T-cell (primary cell): ENCODE data around the gene RRBP1. TPM values are rescaled to one million over a fixed set of nuclear protein-coding genes. Genes with fewer than 3 reads are reported as not detected.

Source experiments
- ATAC-seq, 4 experiments: fragments of 200-7000 bp in 3 of 4; fragments of 150-1000 bp in 1 of 4; cut with Tn5 transposase; replicated peaks in 1 of 4; 1 replicate in 3 of 4; 2 replicates in 1 of 4; pipeline ENCODE4 v1.10.0; 2021; ENCODE audit warnings: moderate library complexity in 3 of 4, mild to moderate bottlenecking in 2 of 4, moderate number of reproducible peaks in 1 of 4
- CTCF ChIA-PET, 2 donors: fragments of 300-600 bp; sonication (Branson Sonifier 250); formaldehyde crosslinking; loops; one replicate each; lab custom pipeline; 2022; ENCODE audit warnings: antibody characterized with exemption in 2 of 2; lab: Charles Lee
- POLR2A ChIA-PET, 2 donors: fragments of 300-600 bp; sonication (Branson Sonifier 250); formaldehyde crosslinking; loops; one replicate each; lab custom pipeline; 2022; ENCODE audit warnings: antibody characterized with exemption in 2 of 2; lab: Charles Lee
- DNase-seq, 35 experiments: peaks; one replicate each; pipeline versions ENCODE4 v3.0.0 to v3.0.0-alpha.2; 2013 to 2023
- H3K27ac ChIP-seq: one replicate; pipeline ENCODE4 v1.5.1; 2013; ENCODE audit warnings: low read length
- H3K27me3 ChIP-seq, 2 experiments: replicated peaks in 1 of 2; 1 replicate in 1 of 2; 2 replicates in 1 of 2; pipeline versions ENCODE4 v1.6.1 to v1.7.0; 2013; ENCODE audit warnings: low read length in 1 of 2, mixed read lengths in 1 of 2; ENCODE audit not compliant: control insufficient read depth in 2 of 2, insufficient read depth in 2 of 2; ENCODE audit errors: extremely low read depth in 1 of 2
- H3K36me3 ChIP-seq, 2 donors: 1 replicate in 1 of 2; 2 replicates in 1 of 2; pipeline versions ENCODE4 v1.6.1 to v1.7.0; 2013; ENCODE audit warnings: low read length in 1 of 2; ENCODE audit not compliant: control insufficient read depth in 2 of 2, insufficient read depth in 1 of 2; ENCODE audit errors: extremely low read depth in 1 of 2
- H3K4me1 ChIP-seq, 2 experiments: 1 replicate in 1 of 2; 2 replicates in 1 of 2; pipeline versions ENCODE4 v1.6.1 to v1.7.0; 2013; ENCODE audit warnings: low read length in 2 of 2, mixed read lengths in 1 of 2; ENCODE audit not compliant: insufficient read depth in 2 of 2, control insufficient read depth in 1 of 2; ENCODE audit errors: extremely low read depth in 1 of 2
- H3K4me3 ChIP-seq, 2 donors: 1 replicate in 1 of 2; 2 replicates in 1 of 2; pipeline versions ENCODE4 v1.5.1 to v1.7.0; 2013; ENCODE audit warnings: mild to moderate bottlenecking in 2 of 2, low read length in 1 of 2, moderate library complexity in 1 of 2; ENCODE audit not compliant: control insufficient read depth in 1 of 2; ENCODE audit errors: extremely low read depth in 1 of 2
- H3K9me3 ChIP-seq: 2 replicates; pipeline ENCODE4 v1.7.0; 2013
- H3K27ac Mint-ChIP-seq, 2 donors: one replicate each; pipeline ENCODE4 v1.8.0; 2020 to 2021; ENCODE audit warnings: mild to moderate bottlenecking in 2 of 2, mixed read lengths in 2 of 2
- H3K27me3 Mint-ChIP-seq, 2 donors: one replicate each; pipeline ENCODE4 v1.8.0; 2021 to 2022; ENCODE audit warnings: mixed read lengths in 2 of 2
- H3K36me3 Mint-ChIP-seq: one replicate; pipeline ENCODE4 v1.8.0; 2021; ENCODE audit warnings: mixed read lengths
- H3K4me1 Mint-ChIP-seq, 3 donors: one replicate each; pipeline ENCODE4 v1.8.0; 2020 to 2022; ENCODE audit warnings: mixed read lengths in 3 of 3, mild to moderate bottlenecking in 1 of 3
- H3K4me3 Mint-ChIP-seq, 3 donors: one replicate each; pipeline ENCODE4 v1.8.0; 2020 to 2022; ENCODE audit warnings: mild to moderate bottlenecking in 3 of 3, mixed read lengths in 3 of 3, moderate library complexity in 3 of 3
- H3K9me3 Mint-ChIP-seq, 3 donors: one replicate each; pipeline ENCODE4 v1.8.0; 2020 to 2022; ENCODE audit warnings: mixed read lengths in 3 of 3
- WGBS: methylation state at CpG from one replicate; pipeline ENCODE4 v1.1.5; 2013; ENCODE audit warnings: missing lambda C conversion rate; ENCODE audit not compliant: insufficient coverage; 5-methylcytosine and 5-hydroxymethylcytosine counted together
- total RNA-seq, 35 experiments: library from RNA in 6 of 35; stranded (reverse) in 6 of 35; fragments of 120-200 nt in 1 of 35; gene quantifications; one replicate each; pipeline versions ENCODE4 v1.2.1 to v1.2.4 and lab custom pipeline; 2013 to 2026

RRBP1 gene
- total RNA-seq, 5 donors from 2014 or later (not counting 1 experiment from before 2014, with no cell fraction given), result 26.3 to 32.4 (median 30.1) TPM

DNA sequence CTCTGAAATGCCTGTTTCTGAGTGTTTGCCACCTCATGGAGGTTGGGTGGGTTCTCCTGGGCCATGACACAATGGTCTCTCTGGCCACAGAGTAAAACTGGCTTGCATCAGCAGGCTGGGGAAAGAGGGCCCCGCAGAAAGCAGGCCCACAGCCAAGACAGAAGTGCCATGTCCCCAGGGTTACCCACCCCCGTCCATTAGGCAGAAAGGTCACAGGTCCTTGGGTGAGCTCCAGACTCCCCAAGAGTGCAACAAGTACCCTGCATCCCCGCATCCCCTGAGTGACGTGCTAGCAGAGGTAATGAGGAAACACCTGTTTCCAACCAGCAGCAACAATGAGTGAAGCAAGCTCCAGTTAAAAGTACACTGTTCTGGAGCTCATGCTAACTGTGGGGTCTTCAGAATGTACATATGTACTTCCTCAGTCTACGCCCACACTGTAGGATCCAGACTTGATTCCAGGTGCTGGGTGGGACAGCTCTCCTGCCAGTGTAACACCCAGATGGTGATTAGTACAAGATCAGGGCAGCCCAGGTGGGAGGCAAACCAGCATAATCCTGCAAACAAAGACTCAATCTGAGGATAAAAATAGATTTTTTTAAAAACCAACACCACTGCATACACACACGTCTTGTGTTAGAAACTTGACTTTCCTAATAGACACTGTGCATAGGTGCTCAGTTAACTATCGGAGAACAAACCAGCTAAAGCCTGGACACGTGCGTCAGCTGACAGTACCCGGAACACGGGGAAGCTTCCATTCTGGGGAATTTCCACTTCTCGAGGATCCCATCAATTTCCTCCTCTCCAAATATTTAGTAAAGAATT lies 31.5 kb downstream of the RRBP1 start:
- Histone ChIP-seq H3K4me1 (peaks cover 0 to 8% of the 10 kb centered on the region in 2 experiments), H3K27me3 (no peaks in the 10 kb centered on the region), H3K27ac (no peak overlapping the region), H3K9me3 (no peaks in the 10 kb centered on the region), H3K4me3 (no peak overlapping the region), H3K36me3 (peaks cover 0 to 1% of the 10 kb centered on the region in 2 donors)
- ChIA-PET CTCF (interaction anchor here (0.5 to 1.5 kb wide), 4 partner anchors 16 to 146 kb away, joined by 3 to 5 read pairs (median 4); no protein-coding TSS in a partner anchor), POLR2A (interaction anchor here in 1 of 2 donors (0.6 kb wide), 1 partner anchor 195 kb away, joined by 8 read pairs; no protein-coding TSS in a partner anchor)
- Mint-ChIP-seq H3K4me3 (no peak overlapping the region), H3K9me3 (no peaks in the 10 kb centered on the region), H3K4me1 (peaks cover 4 to 25% (median 10%) of the 10 kb centered on the region in 3 donors), H3K27ac (no peak overlapping the region), H3K27me3 (no peaks in the 10 kb centered on the region), H3K36me3 (peaks cover 3% of the 10 kb centered on the region)
- 90% methylated on average over 10 of the region's 12 CpGs for WGBS
- no peak for ATAC-seq
- no peak for DNase-seq

DNA sequence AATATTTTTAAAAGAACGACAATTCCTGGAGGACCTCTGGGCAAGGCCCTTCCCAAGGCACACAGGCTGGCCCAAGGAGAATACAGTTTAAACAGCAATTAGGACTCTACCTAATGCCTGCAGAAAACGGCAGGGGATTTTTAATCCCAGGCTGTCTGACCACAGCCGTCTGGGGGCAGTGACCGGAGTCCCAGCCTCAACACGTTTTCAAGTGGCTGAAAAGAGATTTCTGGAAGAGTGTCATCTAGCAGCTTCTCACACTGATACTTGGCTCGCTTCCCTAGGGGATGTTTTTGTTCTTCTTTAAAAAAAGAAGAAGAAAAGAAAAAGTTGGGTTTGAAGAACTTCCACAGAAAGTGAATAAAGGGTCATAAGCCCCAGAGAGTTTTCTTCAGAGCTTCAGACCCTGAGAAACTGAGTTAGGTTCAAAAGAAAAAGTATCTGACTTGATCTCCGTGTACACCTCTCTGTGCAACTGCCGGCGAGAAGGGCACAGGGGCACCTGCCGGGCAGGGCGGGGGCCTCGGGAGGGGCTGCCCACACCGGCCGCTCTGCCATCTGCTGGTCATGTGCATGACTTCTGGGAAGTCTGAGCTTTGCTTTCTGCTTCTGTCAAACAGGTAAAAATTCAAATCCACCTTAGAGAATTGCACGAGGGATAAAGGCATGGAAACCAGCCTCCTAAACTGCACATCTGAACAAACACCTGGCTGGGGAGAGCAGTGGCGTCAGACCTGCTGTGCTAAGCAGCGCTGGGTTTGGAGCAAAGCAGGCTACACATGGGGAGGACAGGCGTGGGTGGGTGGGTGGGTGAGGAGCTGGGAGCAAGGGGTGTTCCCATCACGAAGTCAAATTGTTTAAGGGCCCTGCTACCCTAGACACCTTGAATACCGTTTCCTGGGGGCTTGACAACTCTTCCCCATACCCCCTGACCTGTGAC lies 33.0 kb downstream of the RRBP1 start:
- CTCF ChIA-PET, result interaction anchor here (0.8 to 1.5 kb wide), 7 partner anchors 33 to 289 kb away, joined by 3 to 5 read pairs (median 4); partner anchors contain the start of gene RRBP1 (in 1 of the 2)

DNA sequence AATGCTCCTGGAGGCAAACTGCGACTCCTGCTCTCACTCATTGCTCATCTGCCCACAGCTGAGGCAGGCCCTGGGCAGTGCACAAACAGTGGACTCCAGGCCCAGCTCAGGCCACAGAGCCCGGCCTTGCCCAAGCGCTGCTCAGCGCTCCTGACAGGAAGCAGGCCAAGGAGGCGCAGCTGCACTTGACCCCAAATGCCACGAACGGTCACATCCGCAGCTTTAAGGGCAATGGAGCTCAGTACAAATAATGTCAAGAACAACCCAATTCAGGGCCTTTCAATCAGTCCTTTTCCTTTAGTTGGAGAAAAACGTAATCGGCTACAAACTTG lies 33.8 kb downstream of the RRBP1 start:
- no peaks in the 10 kb centered on the region for H3K27me3 ChIP-seq
- ATAC-seq, result no peak
- H3K27ac ChIP-seq, result no peak overlapping the region
- H3K27me3 Mint-ChIP-seq, result no peaks in the 10 kb centered on the region
- no peaks in the 10 kb centered on the region for H3K9me3 Mint-ChIP-seq
- POLR2A ChIA-PET, result no interaction called here
- no peaks in the 10 kb centered on the region for H3K36me3 Mint-ChIP-seq
- no peak overlapping the region for H3K27ac Mint-ChIP-seq
- CTCF ChIA-PET, result interaction anchor here (0.6 to 1.0 kb wide), 3 partner anchors 143 to 348 kb away, joined by 3 read pairs; no protein-coding TSS in a partner anchor
- DNase-seq, result no peak
- no peak overlapping the region for H3K4me3 ChIP-seq
- no peak overlapping the region for H3K4me3 Mint-ChIP-seq
- peaks cover 4 to 25% (median 10%) of the 10 kb centered on the region in 3 donors for H3K4me1 Mint-ChIP-seq
- no peaks in the 10 kb centered on the region for H3K9me3 ChIP-seq
- 57% methylated on average over 8 of the region's 10 CpGs for WGBS
- peaks cover 0 to 8% of the 10 kb centered on the region in 2 experiments for H3K4me1 ChIP-seq
- no peaks in the 10 kb centered on the region for H3K36me3 ChIP-seq

More for the DNA sequence above, 33.0 kb downstream of the RRBP1 start:
- Histone ChIP-seq H3K9me3 (no peaks in the 10 kb centered on the region), H3K4me1 (peaks cover 0 to 8% of the 10 kb centered on the region in 2 experiments), H3K27me3 (no peaks in the 10 kb centered on the region), H3K4me3 (no peak overlapping the region), H3K36me3 (no peaks in the 10 kb centered on the region), H3K27ac (no peak overlapping the region)
- peaks cover 4 to 25% (median 10%) of the 10 kb centered on the region in 3 donors for H3K4me1 Mint-ChIP-seq
- peak in 3 of 4 experiments; percentile 51 to 80 (median 58) for ATAC-seq
- WGBS, result 34% methylated on average over 10 of the region's 20 CpGs
- peak in 25 of 35 experiments; percentile 8 to 53 (median 25) for DNase-seq
- POLR2A ChIA-PET, result no interaction called here
- no peak overlapping the region for H3K4me3 Mint-ChIP-seq
- no peaks in the 10 kb centered on the region for H3K27me3 Mint-ChIP-seq
- no peak overlapping the region for H3K27ac Mint-ChIP-seq
- H3K36me3 Mint-ChIP-seq, result peaks cover 2% of the 10 kb centered on the region
- H3K9me3 Mint-ChIP-seq, result no peaks in the 10 kb centered on the region

DNA sequence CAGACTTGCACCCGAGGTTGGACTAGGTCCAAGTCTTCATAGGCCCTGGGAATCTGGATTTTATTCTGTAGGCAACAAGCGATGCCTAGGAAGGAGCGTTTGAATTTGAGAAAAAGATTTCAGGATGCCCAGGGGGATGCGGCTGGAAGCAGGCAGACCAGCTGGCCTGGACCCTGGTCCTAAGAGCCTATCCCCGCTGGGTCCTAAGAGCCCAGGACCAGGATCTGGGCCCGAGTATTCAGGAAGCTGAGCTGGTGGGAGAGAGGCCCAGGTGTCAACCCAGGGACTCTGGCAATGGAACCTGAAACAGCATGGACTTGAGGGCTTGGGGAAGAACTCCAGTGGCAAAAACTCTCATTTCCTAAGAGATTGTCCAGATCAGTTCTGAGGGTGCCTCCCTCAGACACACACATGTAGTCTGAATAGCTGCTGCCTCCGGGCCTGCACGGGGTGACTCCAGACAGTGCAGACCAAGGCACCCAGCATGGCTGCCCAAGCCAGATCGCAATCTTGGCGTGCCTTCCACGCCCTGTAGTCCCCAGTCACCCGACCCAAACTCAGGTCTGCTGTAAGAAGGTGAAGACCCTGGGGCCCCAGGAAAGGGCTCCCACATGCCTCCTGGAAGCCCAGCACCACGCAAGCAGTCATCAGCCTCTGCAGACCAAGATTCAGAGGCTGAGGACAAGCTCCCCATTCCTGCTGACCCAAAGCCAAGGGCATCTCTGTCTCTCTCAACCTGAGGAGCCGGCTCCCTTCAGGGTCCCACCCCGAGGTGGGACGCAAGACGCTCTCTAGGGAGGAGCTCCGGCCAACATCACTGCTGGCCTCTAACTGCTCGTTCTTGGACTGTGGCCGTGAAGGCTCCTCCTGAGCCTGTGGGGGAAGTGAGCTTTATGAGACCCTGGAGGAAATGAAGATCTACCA lies 34.4 kb downstream of the RRBP1 start:
- no peaks in the 10 kb centered on the region for H3K27me3 ChIP-seq
- CTCF ChIA-PET, result interaction anchor here (0.6 to 1.7 kb wide), 4 partner anchors 8 to 349 kb away, joined by 3 read pairs; no protein-coding TSS in a partner anchor
- POLR2A ChIA-PET, result no interaction called here
- ATAC-seq (no peak), DNase-seq (no peak)
- H3K9me3 Mint-ChIP-seq, result no peaks in the 10 kb centered on the region
- H3K27ac ChIP-seq, result no peak overlapping the region
- H3K36me3 ChIP-seq, result no peaks in the 10 kb centered on the region
- no peak overlapping the region for H3K4me3 ChIP-seq
- peaks cover 4 to 25% (median 10%) of the 10 kb centered on the region in 3 donors for H3K4me1 Mint-ChIP-seq
- H3K27me3 Mint-ChIP-seq, result no peaks in the 10 kb centered on the region
- H3K9me3 ChIP-seq, result no peaks in the 10 kb centered on the region
- no peak overlapping the region for H3K4me3 Mint-ChIP-seq
- no peaks in the 10 kb centered on the region for H3K36me3 Mint-ChIP-seq
- peaks cover 0 to 8% of the 10 kb centered on the region in 2 experiments for H3K4me1 ChIP-seq
- 93% methylated on average over 18 of the region's 20 CpGs for WGBS
- H3K27ac Mint-ChIP-seq, result no peak overlapping the region

DNA sequence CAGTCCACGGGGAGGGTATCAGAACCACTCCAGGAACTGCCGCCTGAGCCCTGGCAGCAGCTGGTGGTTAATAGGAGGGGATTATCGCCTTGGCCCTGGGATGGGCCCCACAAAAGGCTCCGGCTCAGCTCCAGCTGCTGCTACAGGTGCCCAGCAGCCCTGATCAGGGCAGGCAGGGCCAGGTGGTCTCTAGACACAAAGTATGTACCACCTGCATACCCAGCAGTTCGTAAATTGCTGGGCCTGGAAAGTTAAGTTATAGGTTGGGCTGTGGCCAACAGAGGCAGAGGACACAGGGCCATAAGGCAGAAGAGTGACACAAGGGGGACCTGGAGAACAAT lies 35.1 kb downstream of the RRBP1 start:
- Histone ChIP-seq H3K36me3 (peaks cover 0 to 2% of the 10 kb centered on the region in 2 donors), H3K4me1 (peaks cover 0 to 8% of the 10 kb centered on the region in 2 experiments), H3K4me3 (no peak overlapping the region), H3K9me3 (no peaks in the 10 kb centered on the region), H3K27me3 (no peaks in the 10 kb centered on the region), H3K27ac (no peak overlapping the region)
- Mint-ChIP-seq H3K27ac (no peak overlapping the region), H3K4me3 (no peak overlapping the region), H3K36me3 (no peaks in the 10 kb centered on the region), H3K9me3 (no peaks in the 10 kb centered on the region), H3K4me1 (peaks cover 4 to 25% (median 10%) of the 10 kb centered on the region in 3 donors), H3K27me3 (no peaks in the 10 kb centered on the region)
- 70% methylated on average over 5 of the region's 5 CpGs for WGBS
- ChIA-PET POLR2A (no interaction called here), CTCF (interaction anchor here in 1 of 2 donors (1.7 kb wide), 1 partner anchor 9 kb away, joined by 3 read pairs; no protein-coding TSS in a partner anchor)
- ATAC-seq, result no peak
- DNase-seq, result no peak
